ENCODE measurements around the gene NTM.

GRCh38 chr11:131640320-131640719, 269.9 kb downstream of the NTM start:
- no peak for TF ChIP-seq POLR2A (IDR thresholded peaks at IDR 0.05; ENCODE audit: low read depth, low read length)
- TF ChIP-seq POLR2AphosphoS5 (IDR thresholded peaks at IDR 0.05; ENCODE audit: low read depth, low read length) = no peak

Data from GM12891 (cell line).